ENCODE measurements around the gene NRSN1. TPM values are rescaled to one million over a fixed set of nuclear protein-coding genes. Genes with fewer than 3 reads are reported as not detected.

NRSN1 gene
- total and polyA plus RNA-seq, 2 of the 13 experiments (the other 11 are each of a cell fraction or from before 2014, with no cell fraction given): not detected

- TF ChIP-seq USF2 (IDR thresholded peaks at IDR 0.05; ENCODE audit: low read depth, low read length) (no peak), USF2 (CRISPR knock-in tag; IDR thresholded peaks at IDR 0.05; ENCODE audit: borderline replicate concordance) (no peak), TSC22D2 (CRISPR knock-in tag; IDR thresholded peaks at IDR 0.05; ENCODE audit: borderline replicate concordance) (no peak), ZNF547 (CRISPR knock-in tag; IDR thresholded peaks at IDR 0.05) (no peak), TOPORS (CRISPR knock-in tag; IDR thresholded peaks at IDR 0.05) (no peak)
- TF ChIP-seq, protein P1, sequence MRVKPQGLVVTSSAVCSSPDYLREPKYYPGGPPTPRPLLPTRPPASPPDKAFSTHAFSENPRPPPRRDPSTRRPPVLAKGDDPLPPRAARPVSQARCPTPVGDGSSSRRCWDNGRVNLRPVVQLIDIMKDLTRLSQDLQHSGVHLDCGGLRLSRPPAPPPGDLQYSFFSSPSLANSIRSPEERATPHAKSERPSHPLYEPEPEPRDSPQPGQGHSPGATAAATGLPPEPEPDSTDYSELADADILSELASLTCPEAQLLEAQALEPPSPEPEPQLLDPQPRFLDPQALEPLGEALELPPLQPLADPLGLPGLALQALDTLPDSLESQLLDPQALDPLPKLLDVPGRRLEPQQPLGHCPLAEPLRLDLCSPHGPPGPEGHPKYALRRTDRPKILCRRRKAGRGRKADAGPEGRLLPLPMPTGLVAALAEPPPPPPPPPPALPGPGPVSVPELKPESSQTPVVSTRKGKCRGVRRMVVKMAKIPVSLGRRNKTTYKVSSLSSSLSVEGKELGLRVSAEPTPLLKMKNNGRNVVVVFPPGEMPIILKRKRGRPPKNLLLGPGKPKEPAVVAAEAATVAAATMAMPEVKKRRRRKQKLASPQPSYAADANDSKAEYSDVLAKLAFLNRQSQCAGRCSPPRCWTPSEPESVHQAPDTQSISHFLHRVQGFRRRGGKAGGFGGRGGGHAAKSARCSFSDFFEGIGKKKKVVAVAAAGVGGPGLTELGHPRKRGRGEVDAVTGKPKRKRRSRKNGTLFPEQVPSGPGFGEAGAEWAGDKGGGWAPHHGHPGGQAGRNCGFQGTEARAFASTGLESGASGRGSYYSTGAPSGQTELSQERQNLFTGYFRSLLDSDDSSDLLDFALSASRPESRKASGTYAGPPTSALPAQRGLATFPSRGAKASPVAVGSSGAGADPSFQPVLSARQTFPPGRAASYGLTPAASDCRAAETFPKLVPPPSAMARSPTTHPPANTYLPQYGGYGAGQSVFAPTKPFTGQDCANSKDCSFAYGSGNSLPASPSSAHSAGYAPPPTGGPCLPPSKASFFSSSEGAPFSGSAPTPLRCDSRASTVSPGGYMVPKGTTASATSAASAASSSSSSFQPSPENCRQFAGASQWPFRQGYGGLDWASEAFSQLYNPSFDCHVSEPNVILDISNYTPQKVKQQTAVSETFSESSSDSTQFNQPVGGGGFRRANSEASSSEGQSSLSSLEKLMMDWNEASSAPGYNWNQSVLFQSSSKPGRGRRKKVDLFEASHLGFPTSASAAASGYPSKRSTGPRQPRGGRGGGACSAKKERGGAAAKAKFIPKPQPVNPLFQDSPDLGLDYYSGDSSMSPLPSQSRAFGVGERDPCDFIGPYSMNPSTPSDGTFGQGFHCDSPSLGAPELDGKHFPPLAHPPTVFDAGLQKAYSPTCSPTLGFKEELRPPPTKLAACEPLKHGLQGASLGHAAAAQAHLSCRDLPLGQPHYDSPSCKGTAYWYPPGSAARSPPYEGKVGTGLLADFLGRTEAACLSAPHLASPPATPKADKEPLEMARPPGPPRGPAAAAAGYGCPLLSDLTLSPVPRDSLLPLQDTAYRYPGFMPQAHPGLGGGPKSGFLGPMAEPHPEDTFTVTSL (CRISPR knock-in tag; IDR thresholded peaks at IDR 0.05; ENCODE audit: borderline replicate concordance): no peak
- TF ChIP-seq, protein P2, sequence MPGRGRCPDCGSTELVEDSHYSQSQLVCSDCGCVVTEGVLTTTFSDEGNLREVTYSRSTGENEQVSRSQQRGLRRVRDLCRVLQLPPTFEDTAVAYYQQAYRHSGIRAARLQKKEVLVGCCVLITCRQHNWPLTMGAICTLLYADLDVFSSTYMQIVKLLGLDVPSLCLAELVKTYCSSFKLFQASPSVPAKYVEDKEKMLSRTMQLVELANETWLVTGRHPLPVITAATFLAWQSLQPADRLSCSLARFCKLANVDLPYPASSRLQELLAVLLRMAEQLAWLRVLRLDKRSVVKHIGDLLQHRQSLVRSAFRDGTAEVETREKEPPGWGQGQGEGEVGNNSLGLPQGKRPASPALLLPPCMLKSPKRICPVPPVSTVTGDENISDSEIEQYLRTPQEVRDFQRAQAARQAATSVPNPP (CRISPR knock-in tag; IDR thresholded peaks at IDR 0.05): no peak
Measured at GRCh38 chr6:24099181-24099580, 26.8 kb upstream of the NRSN1 start (continued).
